Measurements from ENCODE around the gene RNH1. TPM values are rescaled to one million over a fixed set of nuclear protein-coding genes. Genes with fewer than 3 reads are reported as not detected.

The RNH1 gene
- total and polyA plus RNA-seq, 10 of the 15 experiments (the other 5 are each of a cell fraction or from before 2014, with no cell fraction given) = 2.3 to 162 (median 72.1) TPM

DNA sequence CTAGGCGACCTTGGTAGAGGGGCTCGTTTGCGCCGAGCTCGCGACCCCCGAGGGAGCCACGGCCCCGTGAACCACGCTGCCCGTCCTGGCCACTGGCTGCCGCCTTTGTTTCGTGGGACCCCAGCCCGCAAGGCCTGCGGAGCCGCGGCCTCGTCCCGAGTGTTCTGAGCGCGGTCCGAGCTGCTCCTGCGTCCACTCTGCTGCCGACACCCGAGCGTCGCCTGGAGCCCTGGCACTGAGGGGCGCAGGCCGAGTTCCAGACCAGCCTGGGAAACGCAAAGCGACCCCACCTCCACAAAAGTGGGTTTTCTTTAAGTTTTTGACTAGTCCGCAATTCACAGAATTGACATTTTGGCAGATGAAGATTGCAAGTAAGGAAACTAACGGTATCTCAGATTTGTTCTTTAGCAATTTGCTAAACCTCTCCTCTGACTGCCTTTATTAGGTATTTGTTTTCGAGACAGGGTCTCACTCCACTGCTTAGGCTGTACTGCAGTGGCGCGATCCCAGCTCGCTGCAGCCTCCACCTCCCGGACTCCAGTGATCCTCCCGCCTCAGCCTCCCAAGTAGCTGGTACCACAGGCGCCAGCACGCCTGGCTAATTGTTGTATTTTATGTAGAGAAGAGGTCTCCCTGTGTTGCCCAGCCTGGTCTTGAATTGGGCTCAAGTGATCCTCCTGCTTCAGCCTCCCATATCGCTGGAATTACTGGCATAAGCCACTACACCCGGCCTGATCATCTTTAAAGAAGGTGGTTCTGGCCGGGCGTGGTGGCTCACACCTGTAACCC is 879 bp upstream of the RNH1 start:
- peak overlapping the region; percentile 48; the same call in 1 of the 2 replicates for H2AFZ ChIP-seq (ENCODE audit: control insufficient read depth, low read depth, low read length)
- ChIA-PET CTCF (interaction anchor here (2.7 kb wide), 1 partner anchor 11 kb away, joined by 20 read pairs; no protein-coding TSS in a partner anchor), SMC1A (ENCODE audit: uncharacterized antibody, unreplicated experiment) (no interaction called here), POLR2A (no interaction called here), RAD21 (ENCODE audit: unreplicated experiment) (no interaction called here)
- no peak for ATAC-seq
- peak overlapping the region; percentile 85 for H3K4me3 ChIP-seq
- H3K27ac ChIP-seq (ENCODE audit: control insufficient read depth, insufficient read depth) = peak overlapping the region; percentile 63
- in situ Hi-C loops (cut with MboI) = loop anchor here (5.0 kb wide), 1 partner anchor 301 kb away; the partner anchor contains the start of genes BET1L and RIC8A
- DNase-seq (ENCODE audit: low read depth, low spot score) = no peak
- H3K4me1 ChIP-seq (ENCODE audit: control insufficient read depth, insufficient read depth, low read length) = peaks cover 15% of the 10 kb centered on the region
- intact Hi-C loops (cut with micrococcal nuclease; ENCODE audit: unreplicated experiment) = loop anchor here (2.0 kb wide), 1 partner anchor 29 kb away; the partner anchor contains the start of gene LRRC56
- H3K9me3 ChIP-seq (replicated peaks; ENCODE audit: control insufficient read depth, insufficient read depth, low read length) = no peaks in the 10 kb centered on the region
- no TSS peak for BruUV-seq (replicated peaks)
- H3K27me3 ChIP-seq (replicated peaks in 1 of 2; ENCODE audit: control insufficient read depth in 2 of 2, insufficient read depth in 2 of 2, low read length in 1 of 2) = no peaks in the 10 kb centered on the region
- H4K20me1 ChIP-seq (ENCODE audit: control insufficient read depth, insufficient read depth) = no peaks in the 10 kb centered on the region
- H3K9ac ChIP-seq (ENCODE audit: control insufficient read depth, insufficient read depth, low read length) = peak overlapping the region; percentile 77; the same call in 1 of the 2 replicates
- peaks cover 40% of the 10 kb centered on the region for H3K79me2 ChIP-seq (ENCODE audit: control insufficient read depth, insufficient read depth, low read length)
- FAIRE-seq = no peak
- H3K36me3 ChIP-seq (ENCODE audit: control insufficient read depth in 2 of 2, insufficient read depth in 2 of 2, low read length in 1 of 2) = no peaks in the 10 kb centered on the region; a peak in 1 of 4 replicates
- WGBS (ENCODE audit: insufficient coverage, insufficient replicate concordance, low lambda C conversion rate, missing lambda C conversion rate) = 52% methylated on average over 45 of the region's 45 CpGs
- H3K4me2 ChIP-seq (ENCODE audit: control insufficient read depth, insufficient read depth) = peak overlapping the region; percentile 85
- no peak for TF ChIP-seq CHD1 (IDR thresholded peaks at IDR 0.05; ENCODE audit: low read depth, low read length)
- TF ChIP-seq SUZ12 (IDR thresholded peaks at IDR 0.05; ENCODE audit: unreplicated experiment) = no peak
- TF ChIP-seq ATF7 (IDR thresholded peaks at IDR 0.05; ENCODE audit: low read depth) = no peak
- TF ChIP-seq BACH1 (IDR thresholded peaks at IDR 0.05; ENCODE audit: borderline replicate concordance) = 0 out of 2 replicates have a peak, but pooled peaks have one; percentile 29
- TF ChIP-seq ZNF207 (IDR thresholded peaks at IDR 0.05; ENCODE audit: borderline replicate concordance) = 0 out of 2 replicates have a peak, but pooled peaks have one; percentile 47
- TF ChIP-seq, protein P1, sequence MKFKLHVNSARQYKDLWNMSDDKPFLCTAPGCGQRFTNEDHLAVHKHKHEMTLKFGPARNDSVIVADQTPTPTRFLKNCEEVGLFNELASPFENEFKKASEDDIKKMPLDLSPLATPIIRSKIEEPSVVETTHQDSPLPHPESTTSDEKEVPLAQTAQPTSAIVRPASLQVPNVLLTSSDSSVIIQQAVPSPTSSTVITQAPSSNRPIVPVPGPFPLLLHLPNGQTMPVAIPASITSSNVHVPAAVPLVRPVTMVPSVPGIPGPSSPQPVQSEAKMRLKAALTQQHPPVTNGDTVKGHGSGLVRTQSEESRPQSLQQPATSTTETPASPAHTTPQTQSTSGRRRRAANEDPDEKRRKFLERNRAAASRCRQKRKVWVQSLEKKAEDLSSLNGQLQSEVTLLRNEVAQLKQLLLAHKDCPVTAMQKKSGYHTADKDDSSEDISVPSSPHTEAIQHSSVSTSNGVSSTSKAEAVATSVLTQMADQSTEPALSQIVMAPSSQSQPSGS (IDR thresholded peaks at IDR 0.05; ENCODE audit: low read length) = no peak
- no peak for TF ChIP-seq NFXL1 (IDR thresholded peaks at IDR 0.05; ENCODE audit: borderline replicate concordance)
- TF ChIP-seq, protein P2, sequence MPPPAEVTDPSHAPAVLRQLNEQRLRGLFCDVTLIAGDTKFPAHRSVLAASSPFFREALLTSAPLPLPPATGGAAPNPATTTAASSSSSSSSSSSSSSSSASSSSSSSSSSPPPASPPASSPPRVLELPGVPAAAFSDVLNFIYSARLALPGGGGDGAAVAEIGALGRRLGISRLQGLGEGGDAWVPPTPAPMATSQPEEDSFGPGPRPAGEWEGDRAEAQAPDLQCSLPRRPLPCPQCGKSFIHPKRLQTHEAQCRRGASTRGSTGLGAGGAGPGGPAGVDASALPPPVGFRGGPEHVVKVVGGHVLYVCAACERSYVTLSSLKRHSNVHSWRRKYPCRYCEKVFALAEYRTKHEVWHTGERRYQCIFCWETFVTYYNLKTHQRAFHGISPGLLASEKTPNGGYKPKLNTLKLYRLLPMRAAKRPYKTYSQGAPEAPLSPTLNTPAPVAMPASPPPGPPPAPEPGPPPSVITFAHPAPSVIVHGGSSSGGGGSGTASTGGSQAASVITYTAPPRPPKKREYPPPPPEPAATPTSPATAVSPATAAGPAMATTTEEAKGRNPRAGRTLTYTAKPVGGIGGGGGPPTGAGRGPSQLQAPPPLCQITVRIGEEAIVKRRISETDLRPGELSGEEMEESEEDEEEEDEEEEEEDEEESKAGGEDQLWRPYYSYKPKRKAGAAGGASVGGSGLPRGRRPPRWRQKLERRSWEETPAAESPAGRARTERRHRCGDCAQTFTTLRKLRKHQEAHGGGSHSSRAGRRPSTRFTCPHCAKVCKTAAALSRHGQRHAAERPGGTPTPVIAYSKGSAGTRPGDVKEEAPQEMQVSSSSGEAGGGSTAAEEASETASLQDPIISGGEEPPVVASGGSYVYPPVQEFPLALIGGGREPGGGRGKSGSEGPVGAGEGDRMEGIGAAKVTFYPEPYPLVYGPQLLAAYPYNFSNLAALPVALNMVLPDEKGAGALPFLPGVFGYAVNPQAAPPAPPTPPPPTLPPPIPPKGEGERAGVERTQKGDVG (CRISPR knock-in tag; IDR thresholded peaks at IDR 0.05) = no peak
- TF ChIP-seq ASH2L (IDR thresholded peaks at IDR 0.05; ENCODE audit: borderline replicate concordance, low read depth) = no peak
- TF ChIP-seq SIN3A (IDR thresholded peaks at IDR 0.05; ENCODE audit: low read depth, low read length) = no peak
- TF ChIP-seq, protein P3, sequence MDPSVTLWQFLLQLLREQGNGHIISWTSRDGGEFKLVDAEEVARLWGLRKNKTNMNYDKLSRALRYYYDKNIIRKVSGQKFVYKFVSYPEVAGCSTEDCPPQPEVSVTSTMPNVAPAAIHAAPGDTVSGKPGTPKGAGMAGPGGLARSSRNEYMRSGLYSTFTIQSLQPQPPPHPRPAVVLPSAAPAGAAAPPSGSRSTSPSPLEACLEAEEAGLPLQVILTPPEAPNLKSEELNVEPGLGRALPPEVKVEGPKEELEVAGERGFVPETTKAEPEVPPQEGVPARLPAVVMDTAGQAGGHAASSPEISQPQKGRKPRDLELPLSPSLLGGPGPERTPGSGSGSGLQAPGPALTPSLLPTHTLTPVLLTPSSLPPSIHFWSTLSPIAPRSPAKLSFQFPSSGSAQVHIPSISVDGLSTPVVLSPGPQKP (IDR thresholded peaks at IDR 0.05; ENCODE audit: low read depth, low read length) = no peak
- no peak for TF ChIP-seq KDM1A (IDR thresholded peaks at IDR 0.05; ENCODE audit: borderline replicate concordance)
- TF ChIP-seq POLR2A (IDR thresholded peaks at IDR 0.05; ENCODE audit: low read depth, low read length) = no peak
- TF ChIP-seq RELA (IDR thresholded peaks at IDR 0.05; ENCODE audit: borderline replicate concordance, partially characterized antibody) = no peak
- TF ChIP-seq IRF4 (IDR thresholded peaks at IDR 0.05; ENCODE audit: low read depth, low read length) = no peak
- TF ChIP-seq CREB1 (IDR thresholded peaks at IDR 0.05; ENCODE audit: low read depth) = no peak
- no peak for TF ChIP-seq ZNF384 (IDR thresholded peaks at IDR 0.05; ENCODE audit: borderline replicate concordance, low read depth, low read length)
- no peak for TF ChIP-seq SMAD5 (IDR thresholded peaks at IDR 0.05; ENCODE audit: low read depth)
